Measurements from ENCODE around the gene CTRB2.

GRCh38 chr16:75175074-75175473 lies 31.9 kb downstream of the CTRB2 start:
- no peak for TF ChIP-seq POLR2A (IDR thresholded peaks at IDR 0.05; ENCODE audit: low read length)
- TF ChIP-seq GATA1 (IDR thresholded peaks at IDR 0.05; ENCODE audit: low read depth, low read length): no peak

All from erythroblast (primary cell).